ENCODE results near the gene PTPRT. TPM values are rescaled to one million over a fixed set of nuclear protein-coding genes. Genes with fewer than 3 reads are reported as not detected.

Gene PTPRT
- total RNA-seq, 1 experiment from 2014 or later = not detected

DNA sequence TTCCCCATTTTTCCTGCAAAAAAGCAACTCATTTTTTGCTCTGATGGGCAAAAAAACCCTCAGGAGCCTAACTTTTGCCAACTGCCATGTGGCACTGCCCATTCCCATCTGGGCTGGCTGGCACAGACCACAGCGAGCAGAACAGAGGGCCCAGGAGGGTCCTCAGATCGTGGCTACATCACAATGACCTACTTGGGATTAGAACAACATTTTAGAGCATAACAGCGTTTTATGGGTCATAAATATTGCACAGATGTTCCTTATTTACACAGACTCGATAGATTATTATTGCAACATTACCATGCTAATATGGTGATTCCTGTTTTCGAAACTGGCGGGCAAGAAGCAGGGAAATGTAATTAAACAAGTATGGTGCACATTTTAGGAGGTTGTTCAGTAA is 28.0 kb downstream of the PTPRT start:
- H3K4me3 Mint-ChIP-seq (ENCODE audit: low read depth, unreplicated experiment) = no peak overlapping the region
- TF ChIP-seq, protein P1, sequence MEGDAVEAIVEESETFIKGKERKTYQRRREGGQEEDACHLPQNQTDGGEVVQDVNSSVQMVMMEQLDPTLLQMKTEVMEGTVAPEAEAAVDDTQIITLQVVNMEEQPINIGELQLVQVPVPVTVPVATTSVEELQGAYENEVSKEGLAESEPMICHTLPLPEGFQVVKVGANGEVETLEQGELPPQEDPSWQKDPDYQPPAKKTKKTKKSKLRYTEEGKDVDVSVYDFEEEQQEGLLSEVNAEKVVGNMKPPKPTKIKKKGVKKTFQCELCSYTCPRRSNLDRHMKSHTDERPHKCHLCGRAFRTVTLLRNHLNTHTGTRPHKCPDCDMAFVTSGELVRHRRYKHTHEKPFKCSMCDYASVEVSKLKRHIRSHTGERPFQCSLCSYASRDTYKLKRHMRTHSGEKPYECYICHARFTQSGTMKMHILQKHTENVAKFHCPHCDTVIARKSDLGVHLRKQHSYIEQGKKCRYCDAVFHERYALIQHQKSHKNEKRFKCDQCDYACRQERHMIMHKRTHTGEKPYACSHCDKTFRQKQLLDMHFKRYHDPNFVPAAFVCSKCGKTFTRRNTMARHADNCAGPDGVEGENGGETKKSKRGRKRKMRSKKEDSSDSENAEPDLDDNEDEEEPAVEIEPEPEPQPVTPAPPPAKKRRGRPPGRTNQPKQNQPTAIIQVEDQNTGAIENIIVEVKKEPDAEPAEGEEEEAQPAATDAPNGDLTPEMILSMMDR (IDR thresholded peaks at IDR 0.05; ENCODE audit: unreplicated experiment) = no peak

DNA sequence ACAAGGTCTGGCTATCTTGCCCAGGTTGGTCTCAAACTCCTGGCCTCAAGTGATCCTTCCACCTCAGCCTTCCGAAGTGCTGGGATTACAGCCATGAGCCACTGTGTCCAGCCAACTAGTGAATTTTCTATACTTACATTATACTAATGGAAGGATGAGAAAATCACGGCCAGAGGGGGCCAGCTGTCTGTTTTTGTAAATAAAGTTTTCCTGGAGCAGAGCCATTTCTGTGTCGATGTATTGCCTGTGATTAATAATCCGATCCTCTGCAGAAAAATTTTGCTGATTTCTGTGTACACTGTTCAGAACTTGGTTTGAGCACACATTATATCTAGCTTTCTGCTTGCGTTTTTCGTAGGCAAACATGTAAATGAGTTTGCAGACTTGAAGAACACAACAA is 28.8 kb downstream of the PTPRT start:
- Mint-ChIP-seq H3K27me3 (ENCODE audit: unreplicated experiment) (peaks cover 54% of the 10 kb centered on the region), H3K36me3 (ENCODE audit: insufficient read depth, unreplicated experiment) (no peaks in the 10 kb centered on the region), H3K27ac (ENCODE audit: unreplicated experiment) (no peak overlapping the region), H3K4me3 (ENCODE audit: low read depth, unreplicated experiment) (no peak overlapping the region), H3K9me3 (ENCODE audit: low read depth, unreplicated experiment) (peaks cover 6% of the 10 kb centered on the region), H3K4me1 (ENCODE audit: low read depth, unreplicated experiment) (no peaks in the 10 kb centered on the region)
- TF ChIP-seq, protein P1 (IDR thresholded peaks at IDR 0.05; ENCODE audit: unreplicated experiment) = no peak
- CTCF ChIA-PET = no interaction called here
- no peak for DNase-seq
- intact Hi-C loops (cut with micrococcal nuclease; ENCODE audit: unreplicated experiment) = no loop called here
- no TSS peak for BruUV-seq (replicated peaks)

More for the DNA sequence above, 28.0 kb downstream of the PTPRT start:
- Mint-ChIP-seq H3K9me3 (ENCODE audit: low read depth, unreplicated experiment) (peaks cover 6% of the 10 kb centered on the region), H3K4me1 (ENCODE audit: low read depth, unreplicated experiment) (peaks cover 2% of the 10 kb centered on the region), H3K36me3 (ENCODE audit: insufficient read depth, unreplicated experiment) (no peaks in the 10 kb centered on the region), H3K27me3 (ENCODE audit: unreplicated experiment) (peaks cover 46% of the 10 kb centered on the region), H3K27ac (ENCODE audit: unreplicated experiment) (no peak overlapping the region)
- intact Hi-C loops (cut with micrococcal nuclease; ENCODE audit: unreplicated experiment) = no loop called here
- no peak for DNase-seq
- BruUV-seq (replicated peaks) = no TSS peak
- CTCF ChIA-PET = no interaction called here

DNA sequence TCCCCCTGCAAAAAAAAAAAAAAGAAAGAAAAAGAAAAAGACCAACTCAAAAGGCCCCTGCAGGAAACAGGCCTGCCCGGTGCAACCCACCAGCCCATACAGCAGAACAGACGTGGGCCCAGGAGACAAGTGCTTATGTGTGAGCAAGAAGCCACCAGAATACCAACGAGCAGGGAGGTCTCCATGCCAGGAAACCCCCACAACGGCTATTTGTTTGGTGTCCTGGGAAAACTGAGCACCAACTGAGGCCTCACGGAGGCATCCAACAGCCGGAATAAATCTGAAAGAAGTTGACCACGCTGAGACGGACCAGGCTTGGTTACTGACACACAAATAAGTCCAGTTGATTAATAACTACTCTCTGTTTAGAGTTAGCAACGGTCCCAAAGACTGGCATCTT is 29.7 kb downstream of the PTPRT start:
- Mint-ChIP-seq H3K4me1 (ENCODE audit: low read depth, unreplicated experiment) (no peaks in the 10 kb centered on the region), H3K27ac (ENCODE audit: unreplicated experiment) (no peak overlapping the region), H3K27me3 (ENCODE audit: unreplicated experiment) (peaks cover 64% of the 10 kb centered on the region), H3K4me3 (ENCODE audit: low read depth, unreplicated experiment) (no peak overlapping the region), H3K9me3 (ENCODE audit: low read depth, unreplicated experiment) (peaks cover 6% of the 10 kb centered on the region), H3K36me3 (ENCODE audit: insufficient read depth, unreplicated experiment) (no peaks in the 10 kb centered on the region)
- BruUV-seq (replicated peaks) = no TSS peak
- no peak for DNase-seq
- CTCF ChIA-PET = no interaction called here
- TF ChIP-seq, protein P1 (IDR thresholded peaks at IDR 0.05; ENCODE audit: unreplicated experiment) = no peak
- intact Hi-C loops (cut with micrococcal nuclease; ENCODE audit: unreplicated experiment) = no loop called here

DNA sequence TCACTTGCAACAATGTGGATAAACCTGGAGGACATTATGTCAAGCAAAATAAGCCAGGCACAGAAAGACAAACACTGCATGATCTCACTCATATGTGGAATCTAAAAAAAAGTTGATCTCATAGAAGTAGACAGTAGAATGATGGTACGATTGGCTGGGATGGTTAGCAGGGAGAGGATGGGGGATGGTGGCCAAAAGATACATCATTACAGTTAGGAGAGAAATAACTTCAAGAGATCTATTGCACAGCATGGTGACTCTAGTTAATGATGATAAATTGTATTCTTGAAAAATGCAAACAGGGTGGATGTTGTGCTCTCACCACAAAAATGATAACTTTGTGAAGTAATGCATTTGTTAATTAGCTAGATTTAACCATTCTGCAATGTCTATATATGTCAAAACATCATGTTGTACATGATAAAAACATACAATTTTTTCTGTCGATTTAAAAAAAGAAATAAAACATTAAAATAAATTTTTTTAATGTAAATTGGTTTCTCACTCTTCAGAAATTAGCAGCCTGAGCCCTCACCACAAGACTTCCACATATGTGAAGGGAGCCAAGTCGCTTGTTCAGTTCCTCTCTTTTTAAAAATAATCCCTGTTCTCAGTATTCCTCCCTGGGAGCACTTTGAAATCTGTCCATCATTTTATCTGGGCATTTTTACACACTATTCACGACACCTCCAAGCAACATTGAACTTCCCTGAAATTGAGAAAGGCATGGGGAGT is 34.2 kb downstream of the PTPRT start:
- CTCF ChIA-PET = no interaction called here
- no peaks in the 10 kb centered on the region for H3K36me3 Mint-ChIP-seq (ENCODE audit: insufficient read depth, unreplicated experiment)
- H3K9me3 Mint-ChIP-seq (ENCODE audit: low read depth, unreplicated experiment) = peaks cover 6% of the 10 kb centered on the region
- H3K4me1 Mint-ChIP-seq (ENCODE audit: low read depth, unreplicated experiment) = no peaks in the 10 kb centered on the region
- no peak for DNase-seq
- no TSS peak for BruUV-seq (replicated peaks)
- intact Hi-C loops (cut with micrococcal nuclease; ENCODE audit: unreplicated experiment) = no loop called here
- peaks cover 77% of the 10 kb centered on the region for H3K27me3 Mint-ChIP-seq (ENCODE audit: unreplicated experiment)
- H3K4me3 Mint-ChIP-seq (ENCODE audit: low read depth, unreplicated experiment) = no peak overlapping the region
- TF ChIP-seq, protein P1 (IDR thresholded peaks at IDR 0.05; ENCODE audit: unreplicated experiment) = no peak
- no peak overlapping the region for H3K27ac Mint-ChIP-seq (ENCODE audit: unreplicated experiment)
